ENCODE data around the gene MYL7.
"Not testable (repeated sequence)": the region's sequence is repeated elsewhere in the genome, so short reads cannot be mapped to it uniquely, and the experiment has no call there.

The MYL7 gene

DNA sequence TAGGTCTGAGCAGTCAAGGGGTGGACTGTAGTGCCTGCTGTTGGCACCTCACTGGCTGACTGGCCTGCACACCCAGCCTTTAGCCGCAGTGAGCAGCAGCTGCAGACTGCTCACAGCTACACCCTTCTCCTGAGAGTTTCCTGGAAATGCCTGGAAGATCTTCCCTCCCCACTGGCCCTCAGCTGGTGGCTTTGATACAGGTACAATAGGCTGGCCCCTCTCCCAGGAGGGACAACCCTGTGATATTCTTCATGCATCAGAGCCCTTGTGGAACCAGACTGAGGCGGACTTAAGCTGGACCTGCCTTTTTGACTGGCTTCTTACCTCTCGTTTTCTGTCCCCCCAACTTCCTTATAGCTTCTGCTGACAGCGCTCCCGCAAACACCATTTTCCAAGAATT is 41.7 kb upstream of the MYL7 start:
- Histone ChIP-seq H3K9me3 (ENCODE audit: control insufficient read depth in 1 of 2, low read length in 2 of 2) (peaks cover 4 to 12% of the 10 kb centered on the region in 2 donors), H3K27ac (ENCODE audit: low read length) (no peak overlapping the region), H3K4me1 (ENCODE audit: control insufficient read depth in 1 of 2, insufficient read depth in 2 of 2, low read length in 2 of 2) (no peaks in the 10 kb centered on the region), H3K36me3 (ENCODE audit: control insufficient read depth in 1 of 2, insufficient read depth in 2 of 2, low read length in 2 of 2) (no peaks in the 10 kb centered on the region), H3K27me3 (ENCODE audit: low read depth, low read length) (no peaks in the 10 kb centered on the region), H3K4me3 (ENCODE audit: low read depth in 1 of 2, low read length in 2 of 2) (no peak overlapping the region)

DNA sequence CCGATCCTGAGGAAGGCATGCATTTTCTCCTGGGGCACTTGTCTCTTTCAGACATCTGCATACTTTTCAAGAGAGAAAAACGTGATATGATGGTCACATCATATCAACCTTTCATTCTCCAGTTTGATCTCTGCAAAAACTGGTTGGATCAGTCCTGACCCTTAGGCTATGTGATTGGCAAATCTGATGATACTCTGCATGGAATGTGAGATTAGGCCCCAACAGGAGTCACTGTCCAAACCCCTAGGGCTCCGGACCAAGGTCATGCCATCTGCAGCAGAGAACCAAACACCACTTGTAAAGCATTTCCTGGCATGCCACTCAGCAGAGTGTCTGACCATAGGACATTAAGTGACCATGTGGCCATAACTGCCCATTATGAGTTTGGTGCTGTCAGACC is 39.5 kb upstream of the MYL7 start:
- Histone ChIP-seq H3K4me3 (ENCODE audit: low read depth in 1 of 2, low read length in 2 of 2) (no peak overlapping the region), H3K4me1 (ENCODE audit: control insufficient read depth in 1 of 2, insufficient read depth in 2 of 2, low read length in 2 of 2) (no peaks in the 10 kb centered on the region), H3K27me3 (ENCODE audit: low read depth, low read length) (no peaks in the 10 kb centered on the region), H3K27ac (ENCODE audit: low read length) (no peak overlapping the region), H3K36me3 (ENCODE audit: control insufficient read depth in 1 of 2, insufficient read depth in 2 of 2, low read length in 2 of 2) (no peaks in the 10 kb centered on the region), H3K9me3 (ENCODE audit: control insufficient read depth in 1 of 2, low read length in 2 of 2) (peaks cover 4 to 12% of the 10 kb centered on the region in 2 donors)

- Histone ChIP-seq H3K4me1 (ENCODE audit: control insufficient read depth in 1 of 2, insufficient read depth in 2 of 2, low read length in 2 of 2) (no peaks in the 10 kb centered on the region), H3K9me3 (ENCODE audit: control insufficient read depth in 1 of 2, low read length in 2 of 2) (peaks cover 3 to 6% of the 10 kb centered on the region in 2 donors), H3K4me3 (ENCODE audit: low read depth in 1 of 2, low read length in 2 of 2) (no peak overlapping the region), H3K27me3 (ENCODE audit: low read depth, low read length) (no peaks in the 10 kb centered on the region), H3K36me3 (ENCODE audit: control insufficient read depth in 1 of 2, insufficient read depth in 2 of 2, low read length in 2 of 2) (no peaks in the 10 kb centered on the region), H3K27ac (ENCODE audit: low read length) (no peak overlapping the region)
Measured at GRCh38 chr7:44177570-44178131, 36.5 kb upstream of the MYL7 start.

DNA sequence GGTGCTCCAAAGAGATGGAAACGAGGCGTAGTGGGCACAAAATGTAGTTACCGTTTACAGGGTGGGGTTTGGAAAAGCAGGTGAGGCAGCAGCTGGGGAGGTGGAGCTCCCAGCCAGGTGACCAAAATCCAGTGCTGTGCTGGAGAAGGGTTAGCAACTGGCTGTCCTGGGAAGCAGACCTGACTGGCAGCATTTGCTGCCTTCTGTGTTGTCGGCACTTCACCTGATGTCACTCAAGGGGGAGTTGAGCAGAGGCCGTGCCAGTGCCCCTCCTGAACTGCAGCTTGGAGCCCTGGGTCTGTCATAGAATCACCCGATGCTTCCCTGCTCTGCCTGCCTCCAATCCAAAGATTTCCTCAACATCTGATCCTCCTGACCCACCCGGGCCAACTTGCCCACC is 35.4 kb upstream of the MYL7 start:
- no peaks in the 10 kb centered on the region for H3K36me3 ChIP-seq (ENCODE audit: control insufficient read depth in 1 of 2, insufficient read depth in 2 of 2, low read length in 2 of 2)
- no peaks in the 10 kb centered on the region for H3K4me1 ChIP-seq (ENCODE audit: control insufficient read depth in 1 of 2, insufficient read depth in 2 of 2, low read length in 2 of 2)
- no peaks in the 10 kb centered on the region for H3K27me3 ChIP-seq (ENCODE audit: low read depth, low read length)
- H3K4me3 ChIP-seq (ENCODE audit: low read depth in 1 of 2, low read length in 2 of 2) = no peak overlapping the region
- H3K9me3 ChIP-seq (ENCODE audit: control insufficient read depth in 1 of 2, low read length in 2 of 2) = no peaks in the 10 kb centered on the region
- H3K27ac ChIP-seq (ENCODE audit: low read length) = no peak overlapping the region

DNA sequence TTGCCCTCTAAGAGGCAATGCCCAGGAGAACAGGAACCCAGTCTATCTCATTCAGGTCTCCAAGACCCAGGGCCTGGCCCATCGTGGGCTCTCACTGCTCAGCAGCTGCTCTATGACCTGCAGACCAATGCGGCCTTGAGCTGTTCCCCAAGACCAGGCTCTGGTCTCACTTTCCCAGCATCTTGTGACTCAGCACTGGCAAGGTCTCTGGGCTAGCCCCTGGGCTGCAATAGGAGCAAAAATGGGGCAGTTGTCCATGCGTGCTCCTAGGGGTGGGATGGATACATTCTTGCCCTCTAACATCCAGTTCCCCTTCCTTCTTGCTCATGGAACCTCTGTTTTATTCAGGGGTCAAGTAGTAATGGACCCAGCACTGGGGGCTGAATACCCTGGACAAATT is 34.6 kb upstream of the MYL7 start:
- Histone ChIP-seq H3K4me3 (ENCODE audit: low read depth in 1 of 2, low read length in 2 of 2) (no peak overlapping the region), H3K36me3 (ENCODE audit: control insufficient read depth in 1 of 2, insufficient read depth in 2 of 2, low read length in 2 of 2) (no peaks in the 10 kb centered on the region), H3K4me1 (ENCODE audit: control insufficient read depth in 1 of 2, insufficient read depth in 2 of 2, low read length in 2 of 2) (no peaks in the 10 kb centered on the region), H3K27me3 (ENCODE audit: low read depth, low read length) (no peaks in the 10 kb centered on the region), H3K9me3 (ENCODE audit: control insufficient read depth in 1 of 2, low read length in 2 of 2) (no peaks in the 10 kb centered on the region), H3K27ac (ENCODE audit: low read length) (no peak overlapping the region)

DNA sequence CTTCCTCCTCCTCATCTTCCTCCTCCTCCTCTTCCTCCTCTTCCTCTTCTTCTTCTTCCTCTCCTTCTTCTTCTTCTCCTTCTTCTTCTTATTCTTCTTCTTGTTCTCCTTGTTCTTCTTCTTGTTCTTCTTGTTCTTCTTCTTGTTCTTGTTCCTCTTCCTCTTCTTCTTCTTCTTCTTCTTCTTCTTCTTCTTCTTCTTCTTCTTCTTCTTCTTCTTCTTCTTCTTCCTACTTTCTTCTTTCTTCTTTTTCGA is 33.5 kb upstream of the MYL7 start:
- H3K9me3 ChIP-seq (ENCODE audit: control insufficient read depth in 1 of 2, low read length in 2 of 2); H3K4me1 ChIP-seq (ENCODE audit: control insufficient read depth in 1 of 2, insufficient read depth in 2 of 2, low read length in 2 of 2); H3K36me3 ChIP-seq (ENCODE audit: control insufficient read depth in 1 of 2, insufficient read depth in 2 of 2, low read length in 2 of 2); H3K4me3 ChIP-seq (ENCODE audit: low read depth in 1 of 2, low read length in 2 of 2); H3K27ac ChIP-seq (ENCODE audit: low read length); H3K27me3 ChIP-seq (ENCODE audit: low read depth, low read length): not testable (repeated sequence)

DNA sequence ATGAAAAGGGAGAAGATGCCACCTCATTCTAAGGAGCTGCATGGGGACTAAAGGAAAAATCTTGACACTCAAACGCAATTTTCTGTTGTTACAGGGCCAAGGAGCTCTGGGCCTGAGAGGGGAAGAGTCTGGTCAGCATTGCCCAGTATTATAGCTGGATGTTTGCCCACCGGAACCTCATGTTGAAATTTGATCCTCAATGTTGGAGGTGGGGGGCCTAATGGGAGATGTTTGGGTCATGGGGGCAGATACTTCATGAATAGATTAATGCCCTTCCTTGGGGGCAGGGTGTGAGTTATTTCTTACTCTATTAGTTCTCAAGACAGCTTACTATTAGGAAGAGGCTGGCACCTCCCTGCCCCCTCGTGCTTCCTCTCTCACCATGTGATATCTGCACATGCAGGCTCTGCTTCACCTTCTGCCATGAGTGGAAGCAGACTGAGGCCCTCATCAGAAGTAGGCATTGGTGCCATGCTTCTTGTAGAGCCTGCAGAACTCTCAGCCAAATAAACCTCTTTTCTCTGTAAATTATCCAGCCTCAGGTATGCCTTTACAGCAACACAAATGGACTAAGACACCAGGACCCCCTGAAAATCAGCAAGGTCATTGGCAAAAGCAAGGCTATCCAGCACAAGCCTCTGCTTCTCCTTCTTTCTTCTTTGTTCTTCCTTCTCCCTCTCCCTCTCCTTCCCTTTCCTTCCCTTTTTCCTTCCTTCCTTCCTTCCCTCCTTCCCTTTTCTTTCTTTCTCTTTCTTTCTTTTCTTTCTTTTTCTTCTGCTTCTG is 33.0 kb upstream of the MYL7 start:
- Histone ChIP-seq H3K4me3 (ENCODE audit: low read depth in 1 of 2, low read length in 2 of 2) (no peak overlapping the region), H3K4me1 (ENCODE audit: control insufficient read depth in 1 of 2, insufficient read depth in 2 of 2, low read length in 2 of 2) (no peaks in the 10 kb centered on the region), H3K36me3 (ENCODE audit: control insufficient read depth in 1 of 2, insufficient read depth in 2 of 2, low read length in 2 of 2) (no peaks in the 10 kb centered on the region), H3K27me3 (ENCODE audit: low read depth, low read length) (no peaks in the 10 kb centered on the region), H3K27ac (ENCODE audit: low read length) (no peak overlapping the region), H3K9me3 (ENCODE audit: control insufficient read depth in 1 of 2, low read length in 2 of 2) (no peaks in the 10 kb centered on the region)

DNA sequence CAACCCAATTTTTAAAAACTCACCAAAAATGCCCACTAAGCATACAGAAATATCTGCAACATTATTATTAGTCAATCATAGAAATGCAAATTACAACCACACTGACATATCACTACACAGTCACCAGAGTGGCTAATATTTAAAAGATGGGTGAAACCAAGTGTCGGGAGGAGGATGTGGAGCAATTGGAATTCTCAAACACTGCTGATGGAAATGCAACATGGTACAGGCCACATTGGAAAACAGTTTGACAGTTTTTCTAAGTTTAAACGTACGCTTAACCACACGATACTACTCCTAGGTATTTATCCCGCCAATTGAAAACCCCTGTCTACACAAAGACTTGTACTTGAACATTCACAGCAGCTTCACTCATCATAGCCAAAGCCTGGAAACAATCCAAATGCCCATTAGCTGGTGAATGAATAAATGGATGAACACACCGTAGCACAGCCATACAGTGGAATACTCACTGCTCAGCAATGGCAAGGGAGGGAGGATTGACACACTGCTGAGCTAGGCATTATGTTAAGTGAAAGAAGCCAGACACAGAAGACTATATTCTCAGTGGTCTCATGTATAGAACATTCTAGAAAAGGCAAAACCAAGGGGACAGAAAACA is 31.8 kb upstream of the MYL7 start:
- H3K9me3 ChIP-seq (ENCODE audit: control insufficient read depth in 1 of 2, low read length in 2 of 2) = no peaks in the 10 kb centered on the region
- no peak overlapping the region for H3K4me3 ChIP-seq (ENCODE audit: low read depth in 1 of 2, low read length in 2 of 2)
- H3K4me1 ChIP-seq (ENCODE audit: control insufficient read depth in 1 of 2, insufficient read depth in 2 of 2, low read length in 2 of 2) = no peaks in the 10 kb centered on the region
- no peaks in the 10 kb centered on the region for H3K27me3 ChIP-seq (ENCODE audit: low read depth, low read length)
- no peaks in the 10 kb centered on the region for H3K36me3 ChIP-seq (ENCODE audit: control insufficient read depth in 1 of 2, insufficient read depth in 2 of 2, low read length in 2 of 2)
- no peak overlapping the region for H3K27ac ChIP-seq (ENCODE audit: low read length)

DNA sequence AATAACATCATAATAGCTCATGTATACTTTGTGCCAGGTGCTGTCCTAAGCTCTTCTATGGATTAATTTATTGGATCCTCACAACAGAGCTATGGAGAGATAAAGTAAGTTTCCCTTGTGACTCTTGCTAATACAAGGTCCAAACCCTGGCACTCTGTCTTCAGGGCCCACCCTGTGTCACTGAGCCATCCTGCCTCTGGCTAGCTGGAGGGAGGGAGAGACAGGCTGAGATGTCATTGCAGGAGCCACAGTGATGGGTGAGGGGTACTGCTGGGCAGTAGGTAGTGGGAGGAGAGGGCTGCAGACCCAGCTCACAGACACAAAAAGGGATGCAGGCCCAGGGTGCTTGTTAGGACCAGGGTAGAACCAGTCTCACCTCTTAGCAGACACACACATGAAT is 31.2 kb upstream of the MYL7 start:
- no peak overlapping the region for H3K4me3 ChIP-seq (ENCODE audit: low read depth in 1 of 2, low read length in 2 of 2)
- H3K36me3 ChIP-seq (ENCODE audit: control insufficient read depth in 1 of 2, insufficient read depth in 2 of 2, low read length in 2 of 2) = no peaks in the 10 kb centered on the region
- no peak overlapping the region for H3K27ac ChIP-seq (ENCODE audit: low read length)
- H3K27me3 ChIP-seq (ENCODE audit: low read depth, low read length) = no peaks in the 10 kb centered on the region
- no peaks in the 10 kb centered on the region for H3K9me3 ChIP-seq (ENCODE audit: control insufficient read depth in 1 of 2, low read length in 2 of 2)
- no peaks in the 10 kb centered on the region for H3K4me1 ChIP-seq (ENCODE audit: control insufficient read depth in 1 of 2, insufficient read depth in 2 of 2, low read length in 2 of 2)

DNA sequence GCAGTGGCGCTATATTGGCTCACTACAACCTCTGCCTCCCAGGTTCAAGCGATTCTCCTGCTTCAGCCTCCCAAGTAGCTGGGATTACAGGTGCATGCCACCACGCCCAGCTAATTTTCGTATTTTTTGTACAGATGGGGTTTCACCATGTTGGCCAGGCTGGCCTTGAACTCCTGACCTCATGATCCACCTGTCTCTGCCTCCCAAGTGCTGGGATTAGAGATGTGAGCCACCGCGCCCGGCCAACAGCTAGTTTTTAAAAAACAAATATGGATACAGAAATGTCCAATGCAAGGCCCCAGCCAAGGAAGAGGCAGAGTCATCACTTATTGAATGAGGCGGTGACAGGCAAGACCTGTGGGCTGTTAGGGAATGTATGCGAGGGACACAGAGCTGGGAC is 30.8 kb upstream of the MYL7 start:
- H3K9me3 ChIP-seq (ENCODE audit: control insufficient read depth in 1 of 2, low read length in 2 of 2); H3K4me3 ChIP-seq (ENCODE audit: low read depth in 1 of 2, low read length in 2 of 2); H3K36me3 ChIP-seq (ENCODE audit: control insufficient read depth in 1 of 2, insufficient read depth in 2 of 2, low read length in 2 of 2); H3K4me1 ChIP-seq (ENCODE audit: control insufficient read depth in 1 of 2, insufficient read depth in 2 of 2, low read length in 2 of 2); H3K27me3 ChIP-seq (ENCODE audit: low read depth, low read length); H3K27ac ChIP-seq (ENCODE audit: low read length): not testable (repeated sequence)

GRCh38 chr7:44167920-44168319 is 26.8 kb upstream of the MYL7 start:
- Histone ChIP-seq H3K4me1 (ENCODE audit: control insufficient read depth in 1 of 2, insufficient read depth in 2 of 2, low read length in 2 of 2) (no peaks in the 10 kb centered on the region), H3K4me3 (ENCODE audit: low read depth in 1 of 2, low read length in 2 of 2) (no peak overlapping the region), H3K27ac (ENCODE audit: low read length) (no peak overlapping the region), H3K27me3 (ENCODE audit: low read depth, low read length) (no peaks in the 10 kb centered on the region), H3K9me3 (ENCODE audit: control insufficient read depth in 1 of 2, low read length in 2 of 2) (no peaks in the 10 kb centered on the region), H3K36me3 (ENCODE audit: control insufficient read depth in 1 of 2, insufficient read depth in 2 of 2, low read length in 2 of 2) (no peaks in the 10 kb centered on the region)

DNA sequence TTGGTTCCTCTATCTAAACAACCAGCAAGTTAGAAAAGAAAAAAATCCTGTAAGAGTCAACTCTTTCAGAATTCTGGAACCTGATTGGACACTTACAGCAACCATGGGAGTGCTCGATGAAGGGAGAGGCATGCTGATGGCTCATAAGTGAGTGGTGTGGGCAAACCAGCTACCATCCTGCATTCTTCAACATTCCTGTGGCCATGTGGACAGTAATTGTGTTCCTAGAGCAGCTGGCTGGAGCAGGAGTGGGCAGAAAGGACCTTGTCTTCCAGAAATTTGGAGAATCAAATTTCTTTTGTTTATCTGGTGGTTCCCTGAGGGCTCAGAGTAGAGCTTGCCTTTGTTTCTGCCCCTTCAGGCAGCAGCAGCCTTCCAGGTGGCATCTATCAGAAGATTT is 22.5 kb upstream of the MYL7 start:
- Histone ChIP-seq H3K27me3 (ENCODE audit: low read depth, low read length) (no peaks in the 10 kb centered on the region), H3K4me1 (ENCODE audit: control insufficient read depth in 1 of 2, insufficient read depth in 2 of 2, low read length in 2 of 2) (no peaks in the 10 kb centered on the region), H3K36me3 (ENCODE audit: control insufficient read depth in 1 of 2, insufficient read depth in 2 of 2, low read length in 2 of 2) (no peaks in the 10 kb centered on the region), H3K9me3 (ENCODE audit: control insufficient read depth in 1 of 2, low read length in 2 of 2) (no peaks in the 10 kb centered on the region), H3K27ac (ENCODE audit: low read length) (no peak overlapping the region), H3K4me3 (ENCODE audit: low read depth in 1 of 2, low read length in 2 of 2) (no peak overlapping the region)
